ENCODE data around the gene TESK1.
A peak's percentile ranks its signal among the peaks of the same experiment; 100 is the strongest.
"Not testable (repeated sequence)": the region's sequence is repeated elsewhere in the genome, so short reads cannot be mapped to it uniquely, and the experiment has no call there.

TESK1 gene

GRCh38 chr9:35612843-35613242, 7.8 kb downstream of the TESK1 start:
- no peak for TF ChIP-seq POLR2A (IDR thresholded peaks at IDR 0.05; ENCODE audit: low read length)
- TF ChIP-seq GATA1 (IDR thresholded peaks at IDR 0.05; ENCODE audit: low read depth, low read length), result no peak
- DNase-seq, result no peak

- no peak for DNase-seq
- TF ChIP-seq POLR2A (IDR thresholded peaks at IDR 0.05; ENCODE audit: low read length) (no peak), GATA1 (IDR thresholded peaks at IDR 0.05; ENCODE audit: low read depth, low read length) (no peak)
These were observed 11.1 kb downstream of the TESK1 start for GRCh38 chr9:35615981-35616680.

- peak; percentile 47 to 51 for DNase-seq
- TF ChIP-seq POLR2A (IDR thresholded peaks at IDR 0.05; ENCODE audit: low read length), result no peak
- TF ChIP-seq GATA1 (IDR thresholded peaks at IDR 0.05; ENCODE audit: low read depth, low read length), result no peak
These were observed 11.8 kb downstream of the TESK1 start for GRCh38 chr9:35616681-35617459.

GRCh38 chr9:35617548-35617947, 12.5 kb downstream of the TESK1 start:
- no peak for DNase-seq

GRCh38 chr9:35618325-35618727, 13.3 kb downstream of the TESK1 start, which contains the start of gene CD72:
CD72 (minus strand) TSS chr9:35618413; CDS start chr9:35618303, 110 bp downstream.
- peak in 1 of 2 experiments; percentile 9 for DNase-seq

More at GRCh38 chr9:35617548-35617947, 12.5 kb downstream of the TESK1 start:
- TF ChIP-seq POLR2A (IDR thresholded peaks at IDR 0.05; ENCODE audit: low read length), result no peak

GRCh38 chr9:35618854-35619799, 14.1 kb downstream of the TESK1 start:
- DNase-seq, result no peak
- TF ChIP-seq GATA1 (IDR thresholded peaks at IDR 0.05; ENCODE audit: low read depth, low read length), result no peak

More at GRCh38 chr9:35618325-35618727, 13.3 kb downstream of the TESK1 start, which contains the start of gene CD72:
- TF ChIP-seq GATA1 (IDR thresholded peaks at IDR 0.05; ENCODE audit: low read depth, low read length), result no peak
- TF ChIP-seq POLR2A (IDR thresholded peaks at IDR 0.05; ENCODE audit: low read length), result no peak

GRCh38 chr9:35619800-35620158, 14.7 kb downstream of the TESK1 start:
- no peak for DNase-seq
- TF ChIP-seq GATA1 (IDR thresholded peaks at IDR 0.05; ENCODE audit: low read depth, low read length), result no peak
- no peak for TF ChIP-seq POLR2A (IDR thresholded peaks at IDR 0.05; ENCODE audit: low read length)

- DNase-seq, result no peak
- TF ChIP-seq POLR2A (IDR thresholded peaks at IDR 0.05; ENCODE audit: low read length), result no peak
- no peak for TF ChIP-seq GATA1 (IDR thresholded peaks at IDR 0.05; ENCODE audit: low read depth, low read length)
These were observed 22.5 kb downstream of the TESK1 start for GRCh38 chr9:35627575-35627974.

- DNase-seq, result no peak
- no peak for TF ChIP-seq POLR2A (IDR thresholded peaks at IDR 0.05; ENCODE audit: low read length)
- TF ChIP-seq GATA1 (IDR thresholded peaks at IDR 0.05; ENCODE audit: low read depth, low read length), result no peak
These were observed 23.4 kb downstream of the TESK1 start for GRCh38 chr9:35628389-35628991.

GRCh38 chr9:35629597-35629996, 24.5 kb downstream of the TESK1 start:
- DNase-seq, result no peak
- TF ChIP-seq GATA1 (IDR thresholded peaks at IDR 0.05; ENCODE audit: low read depth, low read length), result no peak
- TF ChIP-seq POLR2A (IDR thresholded peaks at IDR 0.05; ENCODE audit: low read length), result no peak

GRCh38 chr9:35635730-35636129, 30.7 kb downstream of the TESK1 start:
- TF ChIP-seq GATA1 (IDR thresholded peaks at IDR 0.05; ENCODE audit: low read depth, low read length), result no peak
- TF ChIP-seq POLR2A (IDR thresholded peaks at IDR 0.05; ENCODE audit: low read length), result no peak

GRCh38 chr9:35636135-35636876, 31.2 kb downstream of the TESK1 start:
- TF ChIP-seq POLR2A (IDR thresholded peaks at IDR 0.05; ENCODE audit: low read length) (no peak), GATA1 (IDR thresholded peaks at IDR 0.05; ENCODE audit: low read depth, low read length) (no peak)
- no peak for DNase-seq

More at GRCh38 chr9:35635730-35636129, 30.7 kb downstream of the TESK1 start:
- no peak for DNase-seq

GRCh38 chr9:35636877-35637246, 31.8 kb downstream of the TESK1 start:
- DNase-seq, result not testable (repeated sequence)

- DNase-seq, result not testable (repeated sequence)
These were observed 32.4 kb downstream of the TESK1 start for GRCh38 chr9:35637427-35637955.

GRCh38 chr9:35638751-35639150, 33.7 kb downstream of the TESK1 start:
- not testable (repeated sequence) for DNase-seq

- DNase-seq, result not testable (repeated sequence)
These were observed 34.2 kb downstream of the TESK1 start for GRCh38 chr9:35639225-35639624.
